ENCODE data around the gene ADPRH.
"Not testable (repeated sequence)": the region's sequence is repeated elsewhere in the genome, so short reads cannot be mapped to it uniquely, and the experiment has no call there.

ADPRH gene

DNA sequence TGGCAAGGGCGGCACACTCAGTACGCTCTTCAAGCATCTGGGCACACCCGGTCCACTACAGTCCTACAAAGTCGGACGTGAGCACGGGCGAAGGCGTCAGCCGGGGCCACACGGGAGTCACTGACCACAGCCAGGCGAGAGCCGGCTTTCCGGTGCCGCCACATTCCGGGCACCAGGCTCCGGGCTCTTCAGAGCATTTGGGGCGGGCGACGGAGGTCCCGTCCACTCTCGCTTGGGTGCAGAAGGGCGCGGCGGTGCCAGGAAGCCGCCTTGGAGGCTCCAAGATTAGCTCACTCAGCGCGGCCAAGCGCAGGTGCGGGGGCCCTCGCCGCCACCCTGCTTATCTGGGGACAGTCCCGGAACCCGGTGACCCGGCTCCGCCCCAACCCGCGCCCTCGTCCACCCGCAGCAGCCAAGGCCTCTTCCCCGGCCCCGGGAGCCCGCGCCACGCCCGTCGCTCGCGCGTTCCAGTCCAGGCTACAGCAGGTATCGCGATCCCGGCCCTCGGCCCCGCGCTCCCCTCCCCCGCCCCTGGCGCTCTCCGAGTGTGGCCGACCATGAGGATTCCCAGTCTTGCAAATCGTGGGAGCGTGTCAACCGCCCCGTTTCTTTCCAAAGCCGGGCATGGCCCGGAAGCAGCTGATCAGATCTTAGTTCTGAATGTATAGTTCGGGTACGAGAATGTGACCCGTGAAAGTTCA, at the start of gene ADPRH:
ADPRH (plus strand) TSS at position 127 of the 701 bp plus-strand sequence. CDS start 2,678 bp downstream, outside the sequence.
- peak; percentile 89 for DNase-seq (ENCODE audit: low spot score)

DNA sequence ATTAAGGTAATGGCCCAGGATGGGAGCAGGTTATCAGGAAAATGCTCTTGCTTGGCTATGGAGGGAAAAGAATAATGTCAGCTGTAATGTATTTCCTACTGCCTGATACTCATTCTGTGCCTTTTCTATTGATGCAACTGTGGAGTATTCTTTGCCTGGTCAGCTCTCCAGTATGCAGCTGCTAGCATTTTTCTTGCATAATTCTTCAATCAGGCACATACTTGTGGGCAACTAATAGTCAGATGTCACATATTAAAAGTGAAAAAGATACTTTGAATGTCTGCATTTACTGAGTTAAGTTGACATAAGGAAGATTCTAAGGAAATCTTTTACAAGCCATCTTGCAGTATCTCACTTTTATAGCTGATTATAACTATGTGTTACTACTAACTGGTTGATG, 49.4 kb upstream of the ADPRH start:
- DNase-seq (ENCODE audit: low spot score) = peak; percentile 9

DNA sequence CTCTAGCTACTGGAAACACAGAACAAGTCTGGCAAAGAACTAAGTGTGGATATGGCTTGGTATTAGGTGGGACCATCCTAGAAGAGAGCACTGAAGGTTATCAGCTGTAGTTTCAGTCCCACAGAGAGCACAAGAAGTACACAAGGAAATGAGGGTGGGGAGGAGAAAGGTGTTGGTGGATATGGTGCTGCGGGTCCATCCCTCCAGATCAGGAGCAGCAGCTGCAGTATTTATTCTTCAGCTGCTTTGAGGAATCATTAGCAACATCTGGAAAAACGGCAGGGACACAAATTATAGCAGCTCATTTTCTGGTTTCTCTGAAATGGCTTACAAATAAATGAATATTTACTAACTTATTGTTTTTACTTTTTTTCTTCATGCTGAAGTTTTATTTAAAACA, 48.8 kb upstream of the ADPRH start:
- no peak for DNase-seq (ENCODE audit: low spot score)

DNA sequence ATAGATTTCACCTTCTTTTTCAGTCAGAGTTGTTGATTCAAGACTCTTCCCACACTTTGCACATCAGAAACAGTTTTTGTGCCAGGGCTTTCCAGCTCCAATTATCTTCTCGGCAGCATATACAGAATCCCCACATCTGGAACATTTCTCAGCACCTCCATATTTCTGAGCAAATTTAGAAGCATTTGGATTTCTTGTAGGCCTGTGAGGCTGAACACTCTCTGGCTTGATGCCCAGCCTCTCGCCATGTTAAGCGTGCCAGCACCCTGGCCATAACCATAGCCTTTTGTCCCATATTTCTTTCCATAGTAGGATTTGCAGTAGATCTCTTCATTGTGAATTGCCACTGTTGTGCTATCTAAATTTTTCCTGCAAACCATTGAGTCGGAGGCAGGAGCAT, 48.1 kb upstream of the ADPRH start:
- DNase-seq (ENCODE audit: low spot score) = no peak

DNA sequence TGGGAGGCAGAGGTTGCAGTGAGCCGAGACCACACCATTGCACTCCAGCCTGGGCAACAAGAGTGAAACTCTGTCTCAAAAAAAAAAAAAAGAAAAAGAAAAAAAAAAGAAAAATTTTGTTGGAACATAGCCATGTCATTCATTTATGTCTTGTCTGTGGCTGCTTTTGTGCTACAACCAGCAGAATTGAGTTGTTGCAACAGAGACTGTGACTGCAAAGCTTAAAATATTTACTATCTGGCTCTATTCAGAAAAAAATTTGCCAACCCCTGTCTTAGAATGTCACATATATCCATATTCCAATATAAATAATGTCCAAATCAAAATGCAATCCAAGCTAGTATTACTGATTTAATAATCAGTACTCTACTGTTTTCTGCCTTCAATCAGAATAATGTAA, 45.0 kb upstream of the ADPRH start:
- DNase-seq (ENCODE audit: low spot score) = no peak

DNA sequence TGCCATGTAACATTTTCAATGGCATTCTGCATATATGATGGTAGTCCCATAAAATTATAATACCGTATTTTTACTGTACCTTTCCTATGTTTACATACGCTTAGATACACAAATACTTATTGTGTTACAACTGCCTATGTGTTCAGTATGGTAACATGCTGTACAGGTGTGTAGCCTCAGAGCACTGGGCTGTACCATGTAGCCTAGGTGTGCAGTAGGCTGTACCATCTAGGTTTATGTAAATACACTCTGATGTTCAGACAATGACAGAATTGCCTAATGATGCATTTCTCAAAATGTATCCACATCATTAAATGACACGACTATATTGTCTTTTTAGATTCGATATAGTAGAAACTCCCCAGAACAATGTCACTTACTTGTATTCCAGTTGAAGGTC, 42.5 kb upstream of the ADPRH start:
- DNase-seq (ENCODE audit: low spot score) = no peak

DNA sequence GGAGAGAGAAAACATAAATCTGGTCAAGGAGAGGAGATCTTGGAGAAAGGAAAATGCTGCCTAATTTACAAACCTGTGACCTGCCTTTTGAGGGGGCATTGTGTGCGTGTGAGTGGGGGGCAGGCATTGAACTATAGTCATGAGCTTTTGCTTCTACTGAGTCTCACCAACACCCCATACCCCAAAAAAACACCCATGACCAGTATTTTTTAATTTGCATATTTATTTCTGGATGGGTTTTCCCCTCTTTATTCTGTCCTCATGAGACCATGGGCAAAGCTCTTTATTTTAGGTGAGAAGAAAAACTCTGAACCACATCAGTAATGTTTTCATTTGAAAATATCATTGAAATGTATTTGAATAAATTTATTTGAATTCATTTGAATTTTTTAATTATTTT, 40.5 kb upstream of the ADPRH start:
- no peak for DNase-seq (ENCODE audit: low spot score)

DNA sequence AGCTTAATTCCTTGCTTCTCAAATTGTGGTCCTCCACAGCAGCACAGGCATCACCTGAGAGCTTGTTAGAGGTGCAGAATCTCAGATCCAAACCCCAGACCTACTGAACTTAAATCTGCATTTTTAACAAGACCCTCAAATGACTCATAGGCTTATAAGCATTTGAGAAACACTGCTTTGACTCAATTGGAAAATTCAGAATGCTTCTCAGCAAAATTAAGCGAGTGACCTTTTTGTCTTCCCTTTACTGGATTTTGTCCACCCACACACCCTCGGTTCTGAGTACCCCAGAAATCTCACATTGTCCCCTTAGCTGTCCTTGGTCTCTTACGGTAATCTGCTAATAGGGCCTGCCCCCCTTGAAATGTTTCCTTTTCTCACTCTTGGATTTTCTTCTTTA, 37.7 kb upstream of the ADPRH start:
- DNase-seq (ENCODE audit: low spot score) = no peak

DNA sequence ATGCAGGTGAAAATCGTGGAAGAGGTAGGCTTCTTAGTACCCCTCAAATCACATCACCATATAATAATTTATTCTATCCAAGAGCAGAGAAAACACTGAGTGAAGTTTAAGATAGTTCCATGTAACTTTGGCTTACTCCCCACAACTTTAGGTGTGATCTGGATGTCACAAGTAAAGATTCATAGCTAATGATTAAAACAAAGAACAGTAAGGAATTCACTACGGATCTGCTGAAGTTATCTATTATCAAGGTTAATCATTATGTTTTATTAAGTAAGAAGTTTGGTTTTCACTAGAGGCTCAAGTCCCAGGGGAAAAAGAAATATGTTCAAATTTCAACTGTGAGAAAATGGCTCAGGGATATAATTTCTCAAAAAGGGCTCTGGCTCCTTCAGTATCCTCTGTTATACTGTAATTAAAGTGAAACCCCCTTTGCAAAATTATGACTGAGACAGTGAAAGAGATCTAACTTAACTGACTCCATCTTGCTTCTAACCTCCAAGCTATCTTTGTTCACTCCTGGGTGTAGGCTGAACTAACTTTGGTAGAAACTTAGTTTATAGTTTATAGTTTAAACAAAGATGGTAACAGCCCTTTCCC, 37.0 kb upstream of the ADPRH start:
- peak; percentile 54 for DNase-seq (ENCODE audit: low spot score)

DNA sequence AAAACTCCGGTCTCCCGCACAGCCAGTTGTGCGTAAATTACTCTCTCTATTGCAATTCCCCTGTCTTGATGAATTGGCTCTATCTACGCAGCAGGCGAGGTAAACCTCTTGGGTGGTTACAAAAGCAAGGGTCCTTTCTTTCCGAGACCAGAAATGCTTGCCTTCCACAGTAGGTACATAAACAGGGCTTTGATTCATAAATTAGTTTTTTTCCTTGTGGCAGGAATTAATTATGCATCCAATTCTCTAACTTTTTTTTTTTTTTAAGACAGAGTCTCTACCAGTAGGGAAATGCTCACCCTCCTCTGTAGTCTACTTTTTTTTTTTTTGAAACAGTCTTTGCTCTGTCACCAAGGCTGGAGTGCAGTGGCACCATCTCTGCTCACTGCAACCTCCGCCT, 36.1 kb upstream of the ADPRH start:
- DNase-seq (ENCODE audit: low spot score) = no peak

DNA sequence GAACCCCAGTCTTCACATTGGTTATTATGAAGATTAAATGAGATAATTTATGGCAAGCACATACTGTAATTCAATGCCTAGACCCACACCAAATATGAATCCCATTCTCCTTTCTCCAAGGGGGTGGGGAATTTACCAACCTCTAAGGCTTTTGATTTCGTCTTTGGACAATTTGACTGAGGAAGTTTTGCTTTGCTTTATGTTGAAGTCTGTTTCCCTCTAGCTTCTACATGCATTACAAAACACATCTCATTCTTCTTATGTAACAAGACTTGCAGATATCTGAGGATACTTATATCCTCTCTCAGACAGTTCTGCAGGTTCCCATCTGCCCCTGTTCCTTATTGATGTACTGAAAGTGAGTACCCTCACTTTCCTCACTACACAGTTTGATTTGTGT, 32.1 kb upstream of the ADPRH start:
- DNase-seq (ENCODE audit: low spot score) = no peak

DNA sequence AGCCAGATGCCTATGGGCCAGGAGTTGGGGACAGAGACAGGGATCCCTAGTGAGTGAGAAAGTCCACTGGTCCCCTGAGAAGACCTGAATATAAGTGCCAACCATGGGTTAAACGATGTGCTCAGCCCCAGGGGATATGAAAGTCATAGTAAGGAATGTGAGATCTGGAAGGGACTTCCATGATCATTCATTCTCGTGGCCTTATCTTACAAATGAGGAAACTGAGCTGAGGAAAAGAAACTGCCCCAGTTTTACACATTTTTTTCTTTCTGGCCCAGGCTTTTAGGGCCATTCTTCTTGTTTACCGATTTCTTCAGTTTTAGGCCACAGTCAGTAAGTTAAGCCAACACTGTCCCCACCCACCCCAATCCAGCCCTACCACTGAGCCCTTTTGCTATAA, 31.0 kb upstream of the ADPRH start:
- DNase-seq (ENCODE audit: low spot score) = no peak

DNA sequence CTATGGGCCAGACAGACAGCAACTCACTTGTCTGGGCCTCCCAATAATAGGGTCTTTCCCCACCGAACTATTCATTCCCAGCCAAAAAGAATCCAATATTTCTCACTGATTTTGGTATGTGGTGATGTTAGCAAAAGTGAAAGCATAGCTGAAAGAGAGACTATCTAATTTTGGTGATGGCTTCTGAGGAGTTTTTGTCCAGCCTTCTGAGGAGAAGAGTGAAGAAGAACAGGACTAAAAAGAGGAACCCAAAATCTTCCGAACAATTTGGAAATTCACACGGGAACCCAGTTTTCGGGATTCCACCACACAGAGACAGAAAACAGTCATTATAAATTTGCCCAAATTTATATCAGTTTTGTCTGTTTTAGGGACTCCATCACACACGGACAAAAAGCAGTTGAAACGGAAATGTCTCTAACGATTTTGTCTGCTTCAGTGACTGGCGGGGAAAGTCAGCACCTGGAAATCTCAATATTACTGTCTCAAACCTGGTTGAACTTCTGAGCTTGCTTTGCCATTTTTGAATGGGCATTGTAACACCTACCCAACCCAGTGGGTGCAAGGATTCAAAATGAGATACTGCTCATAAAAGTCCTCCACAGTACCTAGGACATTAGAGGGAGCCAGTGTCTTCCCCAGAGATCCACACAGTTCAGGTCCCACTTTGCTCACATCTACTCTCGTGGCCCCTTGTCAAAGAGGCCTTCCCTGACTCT, 28.9 kb upstream of the ADPRH start:
- no peak for DNase-seq (ENCODE audit: low spot score)

DNA sequence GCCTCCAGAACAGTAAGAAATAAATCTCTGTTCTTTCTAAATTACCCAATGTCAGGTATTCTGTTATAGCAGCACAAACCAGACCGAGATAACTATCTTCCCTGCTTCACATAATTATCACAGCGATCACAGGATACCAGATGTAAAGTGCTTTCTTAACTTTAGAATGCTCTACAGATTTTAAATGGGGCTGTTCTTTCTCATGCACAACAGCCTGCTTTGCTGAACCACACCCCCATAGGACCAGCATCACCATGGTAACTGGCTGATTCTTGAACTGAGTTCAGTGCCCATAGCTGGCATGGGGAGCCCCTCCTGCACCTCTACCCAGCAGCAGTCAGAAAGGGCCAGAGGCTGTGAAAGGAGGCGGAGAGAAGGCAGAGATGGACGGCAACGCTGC, 27.7 kb upstream of the ADPRH start:
- no peak for DNase-seq (ENCODE audit: low spot score)

DNA sequence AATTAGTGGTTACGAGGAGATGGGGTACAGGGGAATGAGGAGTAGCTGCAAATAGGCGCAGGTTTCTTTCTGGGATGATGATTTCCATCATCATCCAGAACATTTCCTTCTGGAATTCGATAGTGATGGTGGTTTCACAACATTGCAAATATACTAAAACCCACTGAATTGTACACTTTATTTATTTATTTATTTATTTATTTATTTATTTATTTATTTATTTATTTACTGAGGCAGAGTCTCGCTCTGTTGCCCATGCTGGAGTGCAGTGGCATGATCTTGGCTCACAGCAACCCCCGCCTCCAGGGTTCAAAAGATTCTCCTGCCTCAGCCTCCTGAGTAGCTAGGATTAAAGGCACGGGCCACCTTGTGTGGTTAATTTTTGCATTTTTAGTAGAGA, 26.4 kb upstream of the ADPRH start:
- not testable (repeated sequence) for DNase-seq (ENCODE audit: low spot score)

DNA sequence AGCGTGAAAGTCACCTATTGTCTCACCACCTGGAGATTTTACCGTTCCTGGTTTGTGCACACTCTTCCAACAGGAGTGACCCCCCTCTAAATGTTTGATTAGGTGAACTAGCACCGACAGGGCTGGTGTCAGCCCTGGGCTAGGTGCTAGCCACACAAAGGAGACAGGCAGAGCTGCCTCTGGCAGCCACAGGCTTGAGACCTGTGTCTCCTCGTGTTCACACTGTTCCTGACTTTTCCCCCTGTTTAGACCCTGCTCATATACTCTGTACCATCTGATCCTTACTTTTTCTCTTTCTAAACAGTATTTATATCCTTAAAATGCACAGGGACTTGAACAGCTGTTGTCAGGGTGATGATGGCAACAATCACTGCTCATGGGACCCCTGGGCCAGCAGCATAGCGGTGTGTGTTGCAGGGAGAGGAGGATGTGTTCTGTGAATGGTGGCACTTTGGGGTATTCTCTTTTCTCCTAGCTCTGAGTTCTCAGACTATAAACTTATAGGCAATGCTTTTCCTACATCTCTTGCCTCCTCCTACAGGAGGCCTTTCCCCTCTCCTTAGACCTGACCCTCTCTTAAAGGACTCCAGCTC, 25.4 kb upstream of the ADPRH start:
- DNase-seq (ENCODE audit: low spot score) = no peak

DNA sequence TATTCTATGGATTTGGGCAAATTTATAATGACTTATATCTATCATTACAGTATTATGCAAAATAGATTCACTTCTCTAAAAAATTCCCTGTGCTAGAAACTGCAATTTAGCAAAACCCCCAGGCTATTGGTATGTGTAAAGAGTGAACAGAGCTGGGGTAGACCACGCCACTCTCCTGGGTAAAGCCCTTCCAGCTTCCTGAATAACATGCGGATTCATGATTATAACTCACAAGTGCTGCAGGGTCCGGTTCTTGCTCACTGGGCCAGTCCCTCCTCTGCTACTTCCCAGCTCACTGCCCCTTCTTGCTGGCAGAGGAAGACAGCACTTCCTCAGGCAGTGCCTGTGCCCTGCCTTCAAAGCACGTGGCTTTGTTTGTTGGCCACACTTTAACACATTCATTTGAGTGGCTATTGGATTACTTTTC, 24.0 kb upstream of the ADPRH start:
- no peak for DNase-seq (ENCODE audit: low spot score)

DNA sequence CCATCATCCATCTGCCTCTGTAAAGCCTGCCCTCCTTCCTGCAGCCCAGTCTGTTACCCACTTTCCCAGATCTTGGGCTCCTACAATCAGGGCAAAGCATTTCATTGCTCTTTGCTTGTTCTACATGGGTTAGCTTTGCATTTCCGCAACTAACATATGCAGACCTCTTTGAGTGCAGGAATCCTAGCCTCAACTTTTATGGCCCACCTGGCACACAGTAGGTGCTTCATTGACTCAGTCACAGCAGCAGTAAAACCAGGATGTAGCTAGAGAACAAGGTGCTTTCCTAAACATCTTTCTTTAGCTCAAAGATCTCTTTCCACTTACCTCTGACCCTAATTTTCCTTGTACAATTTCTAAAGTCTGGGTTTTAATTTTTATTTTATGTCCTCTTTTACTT, 23.4 kb upstream of the ADPRH start:
- no peak for DNase-seq (ENCODE audit: low spot score)

DNA sequence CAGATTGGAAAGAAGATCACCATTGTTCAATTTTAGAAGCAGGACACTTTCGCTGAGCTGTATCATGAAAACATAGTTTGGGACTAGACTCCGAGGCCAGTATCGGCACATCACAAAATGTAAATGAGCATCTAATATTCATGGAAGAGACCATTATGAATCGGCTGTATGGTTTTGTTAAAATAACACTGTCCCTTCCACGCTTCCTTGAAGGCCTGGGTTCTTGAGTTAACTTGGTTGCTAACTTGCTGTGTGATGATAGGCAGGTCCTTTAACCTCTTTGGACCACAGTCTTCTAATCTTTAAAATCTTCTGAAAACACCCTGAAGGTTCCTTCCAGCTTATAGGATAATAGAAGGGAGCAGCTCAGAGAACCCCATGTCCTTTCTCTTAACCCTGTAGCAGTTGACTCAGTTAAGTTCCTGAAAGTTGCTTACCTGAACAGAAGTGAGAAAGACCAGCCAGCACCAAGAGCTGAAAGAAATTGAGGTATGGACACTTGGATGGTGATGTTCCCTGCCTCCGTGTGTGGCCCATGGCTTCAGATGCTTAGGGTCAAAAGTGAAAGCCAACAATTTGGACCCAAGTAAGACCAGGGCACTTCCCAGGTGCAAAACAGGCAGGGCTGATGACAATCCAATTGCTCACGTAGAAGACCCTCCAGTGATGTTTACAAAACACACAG, 22.0 kb upstream of the ADPRH start:
- DNase-seq (ENCODE audit: low spot score) = no peak

DNA sequence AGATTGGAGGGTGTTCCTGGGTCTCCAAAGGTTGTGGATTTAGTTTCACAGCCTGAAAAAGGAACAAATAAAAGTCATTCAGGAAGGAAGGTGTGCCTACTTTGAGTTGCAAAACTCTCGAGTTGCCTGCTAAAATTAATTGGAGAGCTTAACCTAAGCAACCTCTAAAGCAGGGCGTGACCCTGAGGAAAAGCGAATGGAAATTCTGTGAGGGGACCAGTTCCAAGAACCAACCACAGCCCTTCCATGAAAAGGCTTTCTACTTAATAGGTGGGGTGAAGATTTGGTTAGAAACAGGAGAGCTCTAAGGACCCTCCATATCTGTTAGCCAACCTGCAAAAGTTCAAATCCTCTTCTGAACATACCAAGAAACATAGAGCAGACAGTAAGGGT, 21.4 kb upstream of the ADPRH start:
- DNase-seq (ENCODE audit: low spot score) = no peak

DNA sequence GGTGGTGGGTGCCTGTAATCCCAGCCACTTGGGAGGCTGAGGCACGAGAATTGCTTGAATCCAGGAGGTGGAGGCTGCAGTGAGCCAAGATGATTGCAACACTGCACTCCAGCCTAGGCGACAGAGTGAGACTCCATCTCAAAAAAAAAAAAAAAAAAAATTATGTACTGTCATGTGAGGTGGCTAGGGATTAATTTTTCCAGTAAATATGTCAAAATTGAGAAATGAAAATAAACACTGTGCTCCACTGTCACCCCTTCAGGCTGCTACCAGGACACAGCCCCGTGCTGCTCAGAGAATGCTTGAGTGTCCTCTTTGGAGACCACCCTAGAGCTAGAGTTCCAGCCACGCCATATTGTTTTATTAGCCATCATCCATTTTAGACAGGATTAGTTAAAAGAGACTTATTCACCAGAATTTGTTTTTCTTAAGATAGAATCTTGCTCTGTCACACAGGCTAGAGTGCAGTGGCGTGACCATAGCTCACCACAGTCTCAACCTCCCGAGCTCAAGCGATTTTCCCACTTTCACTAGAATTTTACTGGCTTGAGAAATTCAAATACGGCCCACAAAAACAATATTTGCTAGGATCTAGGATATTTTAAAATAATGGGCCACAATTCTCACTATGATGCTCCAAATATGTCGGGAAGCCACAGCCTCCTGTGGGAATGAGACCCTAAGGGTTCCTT, 20.5 kb upstream of the ADPRH start:
- no peak for DNase-seq (ENCODE audit: low spot score)

DNA sequence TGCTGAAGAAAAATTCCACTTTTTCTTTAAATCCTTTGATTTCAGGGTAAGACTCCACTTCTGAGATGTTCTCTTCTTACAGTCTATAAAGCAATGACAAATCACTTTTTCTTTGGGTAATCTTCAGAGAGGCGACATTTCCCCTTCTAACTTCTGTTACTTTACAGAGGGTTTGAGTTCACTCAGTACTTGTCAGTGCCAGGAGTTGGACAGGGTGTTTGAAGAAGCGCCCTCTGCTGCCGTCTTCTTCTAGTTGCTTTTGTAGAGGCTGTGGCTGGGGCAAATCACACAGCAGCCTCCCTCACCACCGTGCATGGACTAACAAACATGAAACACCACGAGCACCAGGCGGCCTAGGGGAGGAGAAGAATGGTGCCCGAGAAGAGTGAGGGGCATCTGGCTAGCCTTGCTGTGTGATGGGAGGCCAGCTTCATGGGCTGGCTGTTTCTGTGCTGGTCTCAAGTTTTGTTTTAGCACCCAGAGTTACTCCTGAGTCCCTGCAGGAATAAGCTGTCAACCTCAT, 19.8 kb upstream of the ADPRH start, which contains the start of gene CD80:
CD80 (minus strand) TSS at position 174 of the 523 bp plus-strand sequence. CDS start 1,886 bp downstream, outside the sequence.
- peak; percentile 55 for DNase-seq (ENCODE audit: low spot score)
